Osteocyte (in vitro differentiated cells): ENCODE data around the gene DNAJC5. TPM values are rescaled to one million over a fixed set of nuclear protein-coding genes. Genes with fewer than 3 reads are reported as not detected.

Experiments used
- DNase-seq: peaks from one replicate; pipeline ENCODE4 v3.0.0; 2021; ENCODE audit warnings: mixed read lengths; ENCODE audit not compliant: unreplicated experiment; ENCODE audit errors: extremely low spot score
- H3K27ac Mint-ChIP-seq: one replicate; pipeline ENCODE4 v1.8.0; 2021; ENCODE audit warnings: mild to moderate bottlenecking, mixed read lengths; ENCODE audit not compliant: unreplicated experiment
- H3K27me3 Mint-ChIP-seq: one replicate; pipeline ENCODE4 v1.8.0; 2021; ENCODE audit warnings: mixed read lengths; ENCODE audit not compliant: unreplicated experiment
- H3K36me3 Mint-ChIP-seq: one replicate; pipeline ENCODE4 v1.8.0; 2021; ENCODE audit warnings: mixed read lengths; ENCODE audit not compliant: unreplicated experiment
- H3K4me1 Mint-ChIP-seq: one replicate; pipeline ENCODE4 v1.8.0; 2021; ENCODE audit warnings: mixed read lengths; ENCODE audit not compliant: unreplicated experiment
- H3K4me3 Mint-ChIP-seq: one replicate; pipeline ENCODE4 v1.8.0; 2021; ENCODE audit warnings: mild to moderate bottlenecking, moderate library complexity, mixed read lengths; ENCODE audit not compliant: unreplicated experiment
- H3K9me3 Mint-ChIP-seq: one replicate; pipeline ENCODE4 v1.8.0; 2021; ENCODE audit warnings: mixed read lengths; ENCODE audit not compliant: unreplicated experiment
- CTCF ChIP-seq: fragments of 200-600 bp; sonication (generic); IDR thresholded peaks from 2 replicates; pipeline ENCODE4 v1.5.0; 2021; ENCODE audit warnings: antibody characterized with exemption, mild to moderate bottlenecking, moderate library complexity
- total RNA-seq: library from RNA; stranded (reverse); gene quantifications from 2 replicates; pipeline ENCODE4 v1.2.1, GENCODE V29; 2021

The DNAJC5 gene
- total RNA-seq, 1 donor from 2014 or later = 41.2 TPM

GRCh38 chr20:63955281-63955826 is 60.4 kb downstream of the DNAJC5 start:
- peaks cover 5% of the 10 kb centered on the region for H3K36me3 Mint-ChIP-seq
- TF ChIP-seq CTCF = peak; percentile 39
- H3K4me3 Mint-ChIP-seq = peak overlapping the region; percentile 81
- H3K27me3 Mint-ChIP-seq = no peaks in the 10 kb centered on the region
- H3K27ac Mint-ChIP-seq = peak overlapping the region; percentile 50
- H3K4me1 Mint-ChIP-seq = peaks cover 40% of the 10 kb centered on the region
- DNase-seq = no peak
- H3K9me3 Mint-ChIP-seq = no peaks in the 10 kb centered on the region

- Mint-ChIP-seq H3K4me1 (peaks cover 39% of the 10 kb centered on the region), H3K36me3 (peaks cover 5% of the 10 kb centered on the region), H3K27me3 (no peaks in the 10 kb centered on the region), H3K27ac (peak within 1 kb of the TSS; percentile 72), H3K9me3 (no peaks in the 10 kb centered on the region), H3K4me3 (peak within 1 kb of the TSS; percentile 81)
- TF ChIP-seq CTCF = peak; percentile 2
- DNase-seq = peak; percentile 97
Measured at GRCh38 chr20:63955827-63956663, 61.1 kb downstream of the DNAJC5 start, which contains the start of gene UCKL1. Gene UCKL1, minus strand, starts transcription at chr20:63956416. Its CDS starts 44 bp downstream, at chr20:63956372.

GRCh38 chr20:63956664-63957003 is 61.7 kb downstream of the DNAJC5 start:
- H3K4me3 Mint-ChIP-seq = peak overlapping the region; percentile 80
- no peak for TF ChIP-seq CTCF
- H3K4me1 Mint-ChIP-seq = peaks cover 35% of the 10 kb centered on the region
- no peak for DNase-seq
- peak overlapping the region; percentile 72 for H3K27ac Mint-ChIP-seq
- no peaks in the 10 kb centered on the region for H3K9me3 Mint-ChIP-seq
- no peaks in the 10 kb centered on the region for H3K27me3 Mint-ChIP-seq
- H3K36me3 Mint-ChIP-seq = peaks cover 9% of the 10 kb centered on the region

- no peak for DNase-seq
- Mint-ChIP-seq H3K27ac (peak overlapping the region; percentile 72), H3K4me1 (peaks cover 35% of the 10 kb centered on the region)
Measured at GRCh38 chr20:63957004-63957689, 62.2 kb downstream of the DNAJC5 start.

More at GRCh38 chr20:63957004-63957689, 62.2 kb downstream of the DNAJC5 start:
- no peaks in the 10 kb centered on the region for H3K9me3 Mint-ChIP-seq
- peak overlapping the region; percentile 80 for H3K4me3 Mint-ChIP-seq
- no peak for TF ChIP-seq CTCF
- H3K36me3 Mint-ChIP-seq = peaks cover 11% of the 10 kb centered on the region
- no peaks in the 10 kb centered on the region for H3K27me3 Mint-ChIP-seq
